ENCODE results near the gene POLR1G. TPM values are rescaled to one million over a fixed set of nuclear protein-coding genes. Genes with fewer than 3 reads are reported as not detected.
A peak's percentile ranks its signal among the peaks of the same experiment; 100 is the strongest.

The POLR1G gene
- total RNA-seq, 1 experiment from 2014 or later: 12.7 TPM

- DNase-seq (ENCODE audit: extremely low read depth, low read depth): peak; percentile 95
Observed at GRCh38 chr19:45443462-45444317, 37.2 kb downstream of the POLR1G start.

GRCh38 chr19:45444318-45445041 lies 38.0 kb downstream of the POLR1G start:
- DNase-seq (ENCODE audit: extremely low read depth, low read depth): peak; percentile 72

GRCh38 chr19:45445139-45445538 lies 38.7 kb downstream of the POLR1G start:
- no peak for DNase-seq (ENCODE audit: extremely low read depth, low read depth)

- DNase-seq (ENCODE audit: extremely low read depth, low read depth): no peak
Observed at GRCh38 chr19:45446295-45446694, 39.9 kb downstream of the POLR1G start.

- no peak for DNase-seq (ENCODE audit: extremely low read depth, low read depth)
Observed at GRCh38 chr19:45446944-45447343, 40.5 kb downstream of the POLR1G start.

- DNase-seq (ENCODE audit: extremely low read depth, low read depth): no peak
Observed at GRCh38 chr19:45448425-45448756, 41.9 kb downstream of the POLR1G start.

GRCh38 chr19:45448887-45449299 lies 42.4 kb downstream of the POLR1G start:
- DNase-seq (ENCODE audit: extremely low read depth, low read depth): no peak

- DNase-seq (ENCODE audit: extremely low read depth, low read depth): no peak
Observed at GRCh38 chr19:45450012-45450333, 43.5 kb downstream of the POLR1G start.

- DNase-seq (ENCODE audit: extremely low read depth, low read depth): no peak
Observed at GRCh38 chr19:45451131-45451849, 44.8 kb downstream of the POLR1G start.

GRCh38 chr19:45451850-45452387 lies 45.5 kb downstream of the POLR1G start:
- no peak for DNase-seq (ENCODE audit: extremely low read depth, low read depth)

GRCh38 chr19:45455707-45456499 lies 49.5 kb downstream of the POLR1G start:
- DNase-seq (ENCODE audit: extremely low read depth, low read depth): peak; percentile 81

GRCh38 chr19:45456500-45456815 lies 50.0 kb downstream of the POLR1G start:
- no peak for DNase-seq (ENCODE audit: extremely low read depth, low read depth)

- no peak for DNase-seq (ENCODE audit: extremely low read depth, low read depth)
Observed at GRCh38 chr19:45457776-45458175, 51.3 kb downstream of the POLR1G start.

Small RNA genes within 50 kb of the gene (small RNA-seq; reads per million reads assigned to genes)
- gene MIR6088: 0 reads per million in 2 experiments

Other genes with a start within 250 kb of the POLR1G start
- 0.07 TPM in 1 of 2 replicates, not detected in the other for gene NKPD1, start 245.7 kb upstream of the POLR1G start, total RNA-seq (2014; rRNA removed; shearing (Covaris generic))
- 5.3 and 5.8 TPM in 2 replicates for gene TRAPPC6A, start 228.4 kb upstream of the POLR1G start, total RNA-seq (2014; rRNA removed; shearing (Covaris generic))
- gene BLOC1S3, start 227.9 kb upstream of the POLR1G start, total RNA-seq (2014; rRNA removed; shearing (Covaris generic)): 4.0 and 4.2 TPM in 2 replicates
- not detected in 2 replicates for gene EXOC3L2, start 161.2 kb upstream of the POLR1G start, total RNA-seq (2014; rRNA removed; shearing (Covaris generic))
- gene MARK4, start 155.4 kb upstream of the POLR1G start, total RNA-seq (2014; rRNA removed; shearing (Covaris generic)): 22.4 and 28.1 TPM in 2 replicates
- 0.14 TPM in 1 of 2 replicates, not detected in the other for gene CKM, start 83.8 kb upstream of the POLR1G start, total RNA-seq (2014; rRNA removed; shearing (Covaris generic))
- gene KLC3, start 65.9 kb upstream of the POLR1G start, total RNA-seq (2014; rRNA removed; shearing (Covaris generic)): 0.87 and 1.0 TPM in 2 replicates
- 11.2 and 12.3 TPM in 2 replicates for gene ERCC2, start 36.1 kb upstream of the POLR1G start, total RNA-seq (2014; rRNA removed; shearing (Covaris generic))
- 2.9 and 5.2 TPM in 2 replicates for gene PPP1R13L, start 1.6 kb upstream of the POLR1G start, total RNA-seq (2014; rRNA removed; shearing (Covaris generic))
- 81.5 and 102 TPM in 2 replicates for gene ERCC1, start 17.3 kb downstream of the POLR1G start, total RNA-seq (2014; rRNA removed; shearing (Covaris generic))
- 1.7 and 1.9 TPM in 2 replicates for gene FOSB, start 61.4 kb downstream of the POLR1G start, total RNA-seq (2014; rRNA removed; shearing (Covaris generic))
- 0.79 and 1.6 TPM in 2 replicates for gene RTN2, start 90.4 kb downstream of the POLR1G start, total RNA-seq (2014; rRNA removed; shearing (Covaris generic))
- 1.6 and 2.0 TPM in 2 replicates for gene PPM1N, start 91.8 kb downstream of the POLR1G start, total RNA-seq (2014; rRNA removed; shearing (Covaris generic))
- gene VASP, start 100.8 kb downstream of the POLR1G start, total RNA-seq (2014; rRNA removed; shearing (Covaris generic)): 45.4 and 50.3 TPM in 2 replicates
- 6.0 and 6.3 TPM in 2 replicates for gene OPA3, start 178.2 kb downstream of the POLR1G start, total RNA-seq (2014; rRNA removed; shearing (Covaris generic))
- 0.09 and 0.57 TPM in 2 replicates for gene GPR4, start 195.6 kb downstream of the POLR1G start, total RNA-seq (2014; rRNA removed; shearing (Covaris generic))
- gene EML2, start 232.8 kb downstream of the POLR1G start, total RNA-seq (2014; rRNA removed; shearing (Covaris generic)): 19.1 and 21.4 TPM in 2 replicates

Measured in NCI-H460 (cell line).